ENCODE data around the gene NFATC1.
A peak's percentile ranks its signal among the peaks of the same experiment; 100 is the strongest.

Gene NFATC1

DNA sequence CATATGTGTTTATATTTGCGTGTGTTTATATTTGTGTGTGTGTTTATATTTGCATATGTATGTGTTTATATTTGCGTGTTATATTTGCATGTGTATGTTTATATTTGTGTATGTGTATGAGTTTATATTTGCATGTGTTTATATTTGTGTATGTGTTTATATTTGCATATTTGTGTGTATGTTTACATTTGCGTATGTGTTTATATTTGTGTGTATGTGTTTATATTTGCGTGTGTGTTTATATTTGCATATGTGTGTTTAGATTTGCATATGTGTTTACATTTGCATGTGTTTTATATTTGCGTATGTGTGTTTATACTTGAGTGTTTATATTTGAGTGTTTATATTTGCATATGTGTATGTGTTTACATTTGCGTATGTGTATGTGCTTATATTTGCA, 168.2 kb downstream of the NFATC1 start:
- DNase-seq = no peak

DNA sequence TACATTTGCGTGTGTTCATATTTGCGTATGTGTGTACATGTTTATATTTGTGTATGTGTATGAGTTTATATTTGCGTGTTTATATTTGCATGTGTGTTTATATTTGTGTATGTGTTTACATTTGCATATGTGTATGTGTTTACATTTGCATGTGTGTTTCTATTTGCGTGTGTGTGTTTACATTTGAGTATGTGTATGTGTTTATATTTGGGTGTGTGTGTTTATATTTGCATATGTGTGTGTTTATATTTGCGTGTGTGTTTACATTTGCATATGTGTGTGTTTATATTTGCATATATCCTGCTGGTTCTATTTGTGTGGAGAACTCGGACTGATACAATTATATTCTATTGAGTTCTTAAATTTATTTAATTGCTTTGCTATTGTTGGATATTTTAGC, 168.7 kb downstream of the NFATC1 start:
- no peak for DNase-seq

DNA sequence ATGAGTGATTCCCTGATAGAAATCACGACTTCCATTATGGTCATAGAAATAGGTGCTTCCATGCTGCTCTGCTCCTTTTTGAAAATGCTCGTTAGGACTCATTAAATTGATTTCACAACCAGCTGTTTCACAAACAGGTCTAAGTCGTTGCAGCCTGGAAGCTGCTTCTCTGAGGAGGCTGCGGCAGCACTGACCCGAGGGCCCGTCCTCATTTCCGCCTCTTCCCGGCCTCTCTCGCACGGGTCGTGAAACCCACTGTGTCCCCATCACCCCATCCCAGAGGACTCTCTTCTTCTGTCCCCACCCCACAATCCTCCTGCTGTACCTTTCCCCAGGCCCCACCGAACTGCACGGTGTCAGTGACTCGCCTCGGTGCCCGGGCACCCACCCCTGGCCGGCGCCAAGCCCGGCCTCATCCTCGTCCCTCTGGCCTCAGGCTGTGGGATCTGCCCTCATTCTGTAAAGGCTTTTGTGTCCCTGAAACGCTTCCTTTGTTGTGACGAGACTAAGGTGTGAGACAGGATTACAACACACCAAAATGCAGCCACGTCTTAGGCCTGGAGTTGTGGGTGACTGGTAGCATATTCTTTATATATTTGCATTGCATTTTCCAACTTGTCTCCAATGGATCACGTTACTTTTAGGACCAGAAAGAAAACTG, 171.2 kb downstream of the NFATC1 start:
- no peak for DNase-seq

DNA sequence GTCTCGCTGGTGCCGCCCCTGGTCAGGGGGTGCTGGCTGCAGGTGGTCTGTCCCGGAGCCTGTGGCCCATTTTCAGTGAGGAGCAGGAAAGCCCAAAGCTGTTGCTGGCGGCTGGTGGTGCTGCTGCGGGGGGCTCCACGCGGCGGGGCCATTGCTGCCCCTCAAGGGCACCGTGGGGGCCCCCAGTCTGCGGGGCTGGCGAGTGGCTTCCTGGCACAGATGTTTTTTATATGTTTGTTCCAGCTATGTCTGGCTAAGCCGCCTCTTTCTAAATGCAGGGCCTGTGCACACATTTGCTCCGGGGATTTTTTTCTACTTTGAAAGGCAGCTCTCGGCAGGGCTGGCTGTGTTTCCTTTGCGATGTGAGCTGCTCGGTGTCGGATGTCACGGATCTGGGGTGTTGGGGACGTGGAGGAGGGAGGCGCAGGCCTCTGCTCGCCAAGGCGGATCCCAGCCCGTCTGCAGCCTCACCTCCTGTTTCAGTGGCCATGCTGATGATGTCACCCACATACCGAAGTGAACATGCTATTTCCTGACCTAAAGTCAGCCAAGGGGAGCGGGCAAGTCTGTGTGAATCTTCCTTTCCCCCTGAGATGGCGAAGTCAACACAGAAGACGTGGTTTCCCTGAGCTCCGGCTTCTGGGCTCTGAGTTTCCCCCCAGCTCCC, 171.9 kb downstream of the NFATC1 start:
- peak; percentile 1 for DNase-seq

DNA sequence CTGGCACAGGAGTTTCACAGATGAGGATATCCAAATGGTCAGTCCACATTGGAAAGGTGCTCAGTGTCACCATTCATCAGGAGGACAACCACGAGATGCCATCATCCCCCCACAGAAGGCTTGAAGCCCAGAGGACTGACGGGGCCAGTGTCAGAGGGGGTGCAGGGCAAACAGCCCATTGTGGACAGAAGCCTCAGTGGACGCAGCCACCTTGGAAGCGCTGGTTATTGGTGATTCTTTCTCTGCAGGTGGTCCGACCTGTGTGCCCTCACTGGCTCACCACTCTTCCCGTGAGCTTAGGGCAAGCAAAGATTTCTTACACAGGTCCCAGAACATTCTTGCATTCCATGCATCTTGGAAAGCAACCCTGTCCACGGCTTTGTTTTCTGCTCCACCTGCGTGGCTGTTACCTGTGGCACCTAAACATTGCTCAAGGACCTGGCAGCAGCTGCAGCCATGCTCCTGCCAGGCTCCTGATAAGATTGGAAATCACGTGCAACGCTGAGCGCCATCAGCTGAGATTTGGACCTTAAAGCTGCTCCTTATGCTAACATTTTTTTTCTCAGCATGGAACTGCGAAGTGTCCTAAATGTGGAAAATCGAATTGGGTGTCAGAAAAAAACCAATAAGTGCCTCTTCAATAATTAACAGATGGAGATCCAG, 172.9 kb downstream of the NFATC1 start:
- DNase-seq = no peak

DNA sequence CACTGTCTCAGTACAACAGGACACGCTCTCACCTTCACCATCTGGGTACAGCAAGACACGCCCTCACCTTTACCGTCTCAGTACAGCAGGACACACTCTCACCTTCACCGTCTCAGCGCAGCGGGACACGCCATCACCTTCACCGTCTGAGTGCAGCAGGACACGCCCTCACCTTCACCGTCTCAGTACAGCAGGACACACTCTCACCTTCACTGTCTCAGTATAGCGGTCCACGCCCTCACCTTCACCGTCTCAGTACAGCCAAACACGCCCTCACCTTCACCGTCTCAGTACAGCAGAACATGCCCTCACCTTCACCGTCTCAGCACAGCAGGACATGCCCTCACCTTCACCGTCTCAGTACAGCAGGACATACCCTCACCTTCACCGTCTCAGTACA, 174.0 kb downstream of the NFATC1 start:
- no peak for DNase-seq

DNA sequence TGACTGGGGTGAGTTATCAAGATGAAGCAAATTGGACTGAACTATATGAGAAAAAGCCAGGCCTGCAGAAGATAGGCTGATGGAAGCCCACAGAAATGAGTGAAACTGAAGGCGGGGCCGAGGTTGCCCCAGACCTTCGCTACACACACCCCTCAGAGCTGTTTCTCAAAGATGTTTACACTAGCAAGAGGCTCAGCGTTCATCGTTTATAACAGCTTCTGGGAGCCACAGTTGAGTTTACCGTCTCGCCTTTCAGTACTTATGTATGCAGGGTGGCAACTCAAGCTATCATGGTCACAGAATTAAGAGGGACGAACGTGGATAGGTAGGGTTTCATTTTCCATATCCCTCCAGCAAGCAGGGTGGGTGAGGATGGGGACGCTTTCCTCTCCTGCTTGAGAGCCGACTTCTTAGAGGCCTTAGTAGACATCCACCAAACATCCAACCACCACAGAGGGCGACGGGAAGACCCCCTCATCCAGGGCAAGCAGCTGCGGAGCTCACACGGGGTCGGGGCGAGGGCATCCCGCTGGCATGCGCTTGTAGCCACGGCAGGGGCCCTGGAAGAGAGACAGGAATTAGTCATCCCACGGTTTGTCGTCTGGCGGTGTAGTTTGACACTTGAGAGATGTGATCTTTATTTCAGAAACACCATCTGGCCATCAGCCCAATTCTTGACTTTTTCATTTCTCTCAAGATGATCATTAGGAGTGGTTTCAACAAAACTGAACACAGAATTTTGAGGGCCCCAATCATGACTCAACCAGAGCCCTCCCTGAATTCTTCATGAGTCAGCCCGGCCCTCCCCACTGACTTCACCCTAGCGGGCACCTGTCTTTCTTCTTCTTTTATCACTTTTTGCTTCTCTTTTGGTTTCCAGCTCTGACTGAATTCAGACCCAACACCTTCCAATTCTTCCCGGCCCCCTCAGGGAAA, 174.8 kb downstream of the NFATC1 start:
- no peak for DNase-seq

DNA sequence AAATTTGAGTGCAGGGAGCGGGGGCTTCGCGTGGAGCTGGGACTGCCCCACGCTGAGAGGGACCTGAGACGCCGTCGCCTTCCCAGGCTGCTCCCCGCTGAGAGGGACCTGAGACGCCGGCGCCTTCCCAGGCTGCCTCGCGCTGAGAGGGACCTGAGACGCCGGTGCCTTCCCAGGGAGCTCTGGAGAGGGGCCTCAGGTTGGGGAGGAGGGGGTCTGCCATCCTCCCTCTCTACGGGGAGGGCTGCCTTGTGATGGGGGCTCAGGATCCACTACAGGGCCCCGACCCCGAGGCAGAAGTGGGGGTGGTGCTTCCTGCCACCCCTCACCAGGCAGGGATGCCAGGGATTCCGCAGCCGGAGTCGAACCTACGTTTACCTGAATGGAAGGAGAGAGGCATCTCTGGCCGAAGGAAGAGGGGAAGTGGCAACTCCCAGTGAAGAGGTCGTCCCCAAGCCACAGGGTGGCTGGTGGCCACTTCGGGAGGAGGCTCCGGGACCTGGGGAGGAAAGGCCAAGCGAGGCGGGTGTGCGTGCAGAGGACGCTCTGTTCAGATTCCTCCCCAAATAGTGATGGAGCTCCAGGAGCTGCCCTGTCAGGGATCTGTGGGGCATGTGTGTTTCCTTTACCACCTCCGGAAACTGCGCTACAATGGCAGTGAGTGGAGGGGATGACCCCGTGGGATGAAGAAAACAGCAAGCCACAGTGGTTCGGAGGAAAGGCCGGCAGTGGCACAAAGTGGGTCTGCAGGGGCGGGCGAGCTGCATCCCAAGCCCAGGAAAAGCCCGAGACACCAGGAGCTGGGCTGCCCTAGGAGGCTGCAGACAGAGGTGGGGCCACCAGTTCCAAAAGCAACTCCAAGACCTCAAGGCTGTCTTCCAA, 175.7 kb downstream of the NFATC1 start:
- no peak for DNase-seq

DNA sequence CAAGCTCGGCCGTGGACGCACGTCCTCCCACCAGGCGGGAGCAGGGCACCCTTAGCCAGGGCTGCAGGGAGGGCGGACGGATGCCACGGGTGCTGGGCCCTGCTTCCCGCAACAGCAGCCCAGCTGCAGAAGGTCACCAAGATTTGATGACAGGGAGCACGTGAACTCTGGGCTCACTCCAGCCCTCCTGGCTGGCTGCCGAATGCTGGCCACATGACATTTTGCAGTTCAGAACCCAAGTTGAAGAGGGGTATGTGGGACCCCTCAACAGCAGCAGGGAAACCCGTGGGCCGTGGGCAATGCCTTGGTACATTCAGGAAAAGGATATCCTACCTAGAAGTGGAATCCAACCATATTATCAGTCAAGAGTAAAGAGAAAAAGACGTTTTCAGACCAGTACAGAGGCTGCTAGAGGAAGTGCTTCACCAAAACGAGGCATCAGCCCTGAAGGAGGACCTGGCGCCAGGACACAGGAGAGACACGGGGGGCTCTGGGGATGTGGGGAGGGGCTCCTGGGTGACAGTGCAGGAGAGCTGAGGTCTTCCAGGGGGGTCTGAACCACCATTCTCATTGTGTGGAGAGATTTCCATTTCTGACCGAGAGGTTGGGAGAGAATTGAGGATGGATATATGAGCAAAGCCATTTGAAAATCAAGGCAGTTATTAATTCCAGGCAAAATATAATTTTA, 176.5 kb downstream of the NFATC1 start:
- DNase-seq = no peak

DNA sequence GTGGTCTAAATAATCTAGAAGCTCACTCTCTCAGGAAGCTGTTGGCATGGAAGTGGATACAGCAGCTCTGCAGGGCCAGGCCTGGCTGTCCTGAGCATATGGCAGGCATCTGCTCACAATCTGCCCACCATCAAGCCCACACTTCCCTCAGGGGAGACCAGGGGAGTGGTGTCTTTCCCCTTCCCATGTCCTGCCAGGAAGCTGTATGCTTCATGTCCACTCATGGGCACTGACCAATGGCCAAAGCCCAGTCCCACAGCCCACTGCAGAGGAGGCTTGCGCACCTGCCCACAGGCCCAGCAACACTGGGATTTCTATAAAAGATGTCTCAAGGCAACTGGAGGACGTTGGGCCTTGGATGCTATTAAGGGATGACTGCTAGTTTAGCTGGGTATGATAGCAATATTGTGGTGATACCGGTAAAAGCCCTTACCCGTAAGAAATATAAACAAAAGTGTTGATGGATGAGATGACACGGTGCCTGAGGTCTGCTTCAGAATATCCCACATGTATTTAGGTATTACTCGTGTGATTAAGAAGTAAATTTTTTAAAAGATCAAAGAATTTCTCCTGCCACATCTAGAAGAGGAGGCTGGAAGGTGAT, 177.2 kb downstream of the NFATC1 start:
- no peak for DNase-seq

DNA sequence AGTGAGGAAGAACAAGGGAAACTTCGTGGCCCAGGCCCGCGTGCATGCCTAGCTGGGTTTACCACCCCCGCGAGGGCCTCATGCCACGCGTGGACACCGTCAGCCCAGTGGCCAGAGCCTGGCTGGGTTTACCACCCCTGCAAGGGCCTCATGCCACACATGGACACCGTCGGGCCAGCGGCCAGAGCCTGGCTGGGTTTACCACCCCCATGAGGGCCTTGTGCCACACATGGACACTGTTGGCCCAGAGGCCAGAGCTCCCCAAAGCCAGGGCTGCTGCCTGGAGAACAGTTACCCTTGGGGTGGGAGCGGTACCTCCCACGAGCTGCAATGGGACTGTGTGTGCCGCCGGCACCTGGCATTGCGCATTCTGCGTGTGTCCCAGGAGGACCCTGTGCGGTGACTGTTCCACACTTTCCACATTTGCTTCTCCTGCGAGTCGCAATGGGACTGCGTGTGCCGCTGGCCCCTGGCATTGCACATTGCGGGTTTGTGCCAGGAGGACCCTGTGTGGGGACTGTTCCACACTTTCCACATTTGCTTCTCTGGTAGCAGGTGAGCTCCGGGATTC, 178.3 kb downstream of the NFATC1 start:
- DNase-seq = no peak

DNA sequence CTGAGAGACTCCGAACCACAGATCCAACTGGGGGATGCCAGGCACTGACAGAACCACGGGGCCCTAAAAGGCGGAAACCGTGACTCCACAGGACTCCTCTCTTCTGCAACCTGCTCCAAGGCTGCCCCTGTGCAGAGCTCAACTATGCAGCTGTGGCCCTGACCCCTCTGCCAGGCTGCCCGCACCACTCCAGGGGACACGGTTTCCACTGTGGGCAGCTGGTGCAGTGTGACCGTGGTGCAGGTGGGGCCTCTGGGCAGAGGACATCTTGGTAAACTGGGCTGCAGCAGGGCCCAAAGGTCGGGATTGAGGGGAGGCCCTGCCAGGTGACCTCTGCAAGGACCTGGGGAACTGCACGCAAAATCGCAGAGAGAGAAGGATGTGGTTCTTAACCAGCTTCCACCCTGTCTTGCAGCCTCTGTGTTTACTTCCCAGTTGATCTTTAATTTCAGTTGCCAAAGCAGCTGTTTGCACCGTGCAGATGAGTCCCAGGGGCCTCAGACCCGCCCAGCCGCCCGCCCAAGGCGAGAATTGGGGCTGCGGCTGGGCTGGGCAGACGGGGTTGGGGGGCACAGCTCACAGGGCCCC, 179.3 kb downstream of the NFATC1 start:
- no peak for DNase-seq

DNA sequence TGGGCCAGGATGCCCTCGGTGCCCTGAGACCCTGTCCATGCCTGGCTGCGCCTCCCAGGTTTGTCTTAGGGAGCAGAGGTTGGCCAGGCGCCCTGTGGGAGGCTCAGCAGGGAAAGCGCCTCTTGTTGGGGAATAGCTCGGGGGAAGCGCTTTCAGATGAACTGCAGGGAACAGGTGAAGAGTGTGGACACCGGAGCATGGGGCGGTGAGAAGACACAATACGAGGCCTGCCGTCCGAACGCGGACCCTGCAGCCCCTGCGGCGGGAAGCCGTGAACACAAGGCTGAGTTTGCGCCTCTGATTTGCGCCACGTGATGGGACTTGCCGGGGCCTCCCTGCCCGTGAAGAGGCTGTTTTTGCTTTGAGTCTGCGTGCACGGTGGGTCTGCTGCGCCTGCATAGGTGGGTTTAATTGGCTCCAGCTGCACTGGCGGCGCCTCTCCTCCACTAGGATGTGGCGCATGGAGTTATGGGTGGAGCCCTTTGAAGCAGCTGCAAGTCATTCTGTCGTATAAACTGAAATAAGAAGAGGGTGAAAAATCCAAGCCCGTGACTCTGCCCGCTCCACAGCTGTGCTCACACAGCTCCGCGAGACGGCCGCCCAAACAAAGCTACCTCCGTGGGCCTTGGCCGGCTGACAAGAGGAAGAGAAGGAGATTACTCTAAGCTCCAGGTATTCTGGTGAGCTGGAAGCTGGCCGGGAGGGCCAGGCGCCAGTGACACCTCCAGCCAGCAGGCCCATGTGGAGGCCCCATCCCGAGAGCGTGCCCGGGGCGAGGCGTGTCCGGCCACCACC, 180.4 kb downstream of the NFATC1 start:
- peak; percentile 45 for DNase-seq

DNA sequence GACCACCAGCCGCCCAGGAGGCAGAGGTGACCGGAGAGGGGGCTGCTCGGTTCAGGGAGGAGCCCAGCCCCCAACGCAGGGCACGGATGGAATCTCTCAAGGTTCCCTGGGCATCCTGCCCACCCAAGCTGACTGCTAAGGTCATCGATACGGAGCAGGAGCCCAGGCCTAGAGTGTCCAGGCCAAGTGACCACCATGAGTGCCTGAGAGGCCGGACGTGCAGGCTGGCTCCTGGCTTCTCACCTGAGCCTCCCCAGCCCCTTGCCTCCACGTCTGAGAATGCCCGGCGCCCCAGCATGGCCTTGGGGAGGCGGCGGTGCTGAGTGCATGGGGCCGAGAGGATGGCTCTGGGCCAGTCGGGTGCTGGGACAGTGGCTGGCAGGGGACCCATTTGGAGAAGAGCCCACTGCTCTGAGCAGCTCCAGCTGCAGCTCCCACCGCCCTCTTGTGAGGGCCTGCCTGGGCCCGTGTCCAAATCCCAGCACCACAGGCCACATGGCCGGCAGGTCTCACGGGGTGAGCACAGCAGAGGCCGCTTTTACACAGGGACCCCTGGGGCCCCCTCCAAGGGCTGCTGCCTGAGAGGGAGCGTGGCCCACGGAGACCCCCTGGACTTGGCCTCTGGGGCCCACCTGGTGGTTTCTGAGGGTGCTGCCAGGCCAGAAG, 181.1 kb downstream of the NFATC1 start:
- DNase-seq = peak; percentile 69

DNA sequence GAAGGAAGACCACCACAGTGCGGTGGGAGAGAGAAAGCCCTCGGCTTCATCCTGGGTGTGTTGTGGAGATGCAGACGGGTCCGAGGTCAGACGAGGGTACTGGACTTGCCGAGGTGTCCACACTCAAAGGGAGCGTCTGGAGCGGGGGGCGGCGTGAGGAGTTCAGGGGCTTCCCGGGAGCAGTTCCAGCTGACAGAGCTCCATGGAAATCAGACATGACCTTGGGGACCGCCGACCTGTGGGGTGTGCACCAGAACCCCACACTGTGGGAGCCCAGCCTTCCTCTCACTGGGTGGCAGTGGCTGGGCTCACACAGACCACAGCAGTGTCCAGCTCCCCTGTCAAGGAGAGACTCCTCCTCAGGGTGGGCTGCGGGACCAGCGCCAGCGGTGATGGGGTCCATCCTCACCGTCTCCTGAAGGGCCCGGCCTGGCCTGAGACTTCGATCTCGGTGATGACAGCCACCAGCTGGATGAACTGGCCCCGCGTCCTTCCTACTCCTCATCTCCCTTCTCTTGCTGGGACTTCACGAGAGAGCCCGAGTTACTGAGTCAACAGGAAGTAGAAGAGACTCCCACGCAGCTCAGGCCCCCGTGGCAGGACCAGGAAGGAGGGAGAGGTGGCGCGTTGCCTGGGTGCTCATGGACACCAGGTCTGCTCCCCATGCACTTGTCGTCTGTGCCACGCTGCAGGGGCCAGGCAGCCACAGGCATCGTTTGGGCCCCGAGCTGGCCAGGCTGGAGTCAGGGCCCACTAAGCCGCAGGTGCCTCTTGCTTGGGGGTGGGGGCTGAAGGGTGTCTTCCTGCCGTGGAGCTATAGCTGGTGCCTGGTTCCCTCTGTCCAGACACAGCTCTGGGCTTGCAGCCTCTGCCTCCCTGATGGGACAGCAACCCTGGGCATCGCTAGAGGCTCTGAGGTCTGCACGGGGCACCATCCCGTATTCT, 182.0 kb downstream of the NFATC1 start:
- DNase-seq = no peak

DNA sequence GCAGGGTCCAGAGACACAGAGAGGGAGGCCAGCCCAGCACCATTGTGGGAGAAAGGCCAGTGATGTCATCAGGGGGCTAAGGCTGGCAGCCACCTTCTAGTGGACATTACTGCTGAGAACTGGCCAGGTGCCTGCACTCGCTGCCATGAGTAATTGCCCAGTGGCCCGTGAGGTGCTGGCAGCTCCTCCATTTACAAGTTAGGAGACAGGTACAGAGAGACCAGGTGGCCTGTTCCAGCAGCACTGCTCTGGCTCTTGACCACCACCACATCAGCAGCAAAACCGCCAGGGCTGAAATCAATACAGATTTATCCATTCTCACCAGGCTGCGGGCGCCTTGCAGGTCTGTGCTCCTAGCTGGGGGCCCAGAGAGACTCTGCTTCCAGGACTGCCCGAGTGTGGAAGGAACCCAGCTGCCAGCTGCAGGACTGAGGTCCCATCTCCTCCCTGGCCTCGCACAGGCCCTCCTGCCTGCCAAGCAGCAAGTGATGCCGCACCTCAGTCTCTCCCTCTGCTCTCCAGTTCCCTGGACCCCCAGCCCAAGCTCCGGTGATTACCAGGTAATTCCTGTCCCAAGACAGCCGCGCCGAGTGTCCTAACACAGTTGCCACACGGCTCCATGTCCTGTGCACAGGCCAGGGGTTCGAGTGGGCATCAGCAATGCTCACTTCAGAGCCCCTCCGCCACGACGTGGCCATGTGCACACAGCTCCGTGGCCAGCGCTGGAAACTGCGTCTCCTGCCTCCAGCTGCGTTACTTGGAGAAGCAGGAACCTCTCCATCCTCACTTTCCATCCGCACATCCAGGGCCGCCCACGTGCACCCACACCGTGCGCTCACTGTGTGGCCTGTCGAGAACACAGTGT, 182.9 kb downstream of the NFATC1 start:
- no peak for DNase-seq
